Activated naive CD8-positive, alpha-beta T cell (primary cell): ENCODE results near the gene IFITM5.
A peak's percentile ranks its signal among the peaks of the same experiment; 100 is the strongest.
"Not testable (repeated sequence)": the region's sequence is repeated elsewhere in the genome, so short reads cannot be mapped to it uniquely, and the experiment has no call there.

Source experiments
- H3K27ac Mint-ChIP-seq: one replicate; pipeline ENCODE4 v1.8.0; 2021; ENCODE audit warnings: mixed read lengths
- H3K27me3 Mint-ChIP-seq: one replicate; pipeline ENCODE4 v1.8.0; 2021; ENCODE audit warnings: mixed read lengths
- H3K36me3 Mint-ChIP-seq: one replicate; pipeline ENCODE4 v1.8.0; 2021; ENCODE audit warnings: mixed read lengths
- H3K4me1 Mint-ChIP-seq: one replicate; pipeline ENCODE4 v1.8.0; 2021; ENCODE audit warnings: low read depth, mixed read lengths
- H3K4me3 Mint-ChIP-seq: one replicate; pipeline ENCODE4 v1.8.0; 2021; ENCODE audit warnings: mild to moderate bottlenecking, mixed read lengths
- H3K9me3 Mint-ChIP-seq: one replicate; pipeline ENCODE4 v1.8.0; 2021; ENCODE audit warnings: low read depth, mixed read lengths

The IFITM5 gene

GRCh38 chr11:287821-288477 lies 11.4 kb downstream of the IFITM5 start:
- Mint-ChIP-seq H3K4me1 (peaks cover 52% of the 10 kb centered on the region), H3K36me3 (no peaks in the 10 kb centered on the region)

GRCh38 chr11:286977-287820 lies 12.1 kb downstream of the IFITM5 start:
- peaks cover 54% of the 10 kb centered on the region for H3K4me1 Mint-ChIP-seq
- not testable (repeated sequence) for H3K27me3 Mint-ChIP-seq
- peak overlapping the region; percentile 96 for H3K27ac Mint-ChIP-seq

More at GRCh38 chr11:287821-288477, 11.4 kb downstream of the IFITM5 start:
- Mint-ChIP-seq H3K4me3 (peak overlapping the region; percentile 95), H3K9me3 (no peaks in the 10 kb centered on the region), H3K27ac (peak overlapping the region; percentile 96), H3K27me3 (no peaks in the 10 kb centered on the region)

GRCh38 chr11:285894-286220 lies 13.5 kb downstream of the IFITM5 start:
- H3K27ac Mint-ChIP-seq: peak overlapping the region; percentile 94
- H3K9me3 Mint-ChIP-seq: no peaks in the 10 kb centered on the region
- H3K4me1 Mint-ChIP-seq: peaks cover 59% of the 10 kb centered on the region
- no peak overlapping the region for H3K4me3 Mint-ChIP-seq
- no peaks in the 10 kb centered on the region for H3K27me3 Mint-ChIP-seq
- H3K36me3 Mint-ChIP-seq: no peaks in the 10 kb centered on the region

More at GRCh38 chr11:286977-287820, 12.1 kb downstream of the IFITM5 start:
- H3K9me3 Mint-ChIP-seq, H3K36me3 Mint-ChIP-seq: not testable (repeated sequence)
- H3K4me3 Mint-ChIP-seq: peak overlapping the region; percentile 95

GRCh38 chr11:285021-285893 lies 14.1 kb downstream of the IFITM5 start:
- no peaks in the 10 kb centered on the region for H3K27me3 Mint-ChIP-seq
- H3K4me1 Mint-ChIP-seq: peaks cover 61% of the 10 kb centered on the region
- no peaks in the 10 kb centered on the region for H3K9me3 Mint-ChIP-seq
- peak overlapping the region; percentile 94 for H3K27ac Mint-ChIP-seq
- H3K36me3 Mint-ChIP-seq: no peaks in the 10 kb centered on the region
- no peak overlapping the region for H3K4me3 Mint-ChIP-seq

- peak overlapping the region; percentile 84 for H3K4me3 Mint-ChIP-seq
- no peaks in the 10 kb centered on the region for H3K36me3 Mint-ChIP-seq
- H3K9me3 Mint-ChIP-seq: no peaks in the 10 kb centered on the region
- H3K27ac Mint-ChIP-seq: peak overlapping the region; percentile 97
- H3K27me3 Mint-ChIP-seq: no peaks in the 10 kb centered on the region
- peaks cover 59% of the 10 kb centered on the region for H3K4me1 Mint-ChIP-seq
Measured at GRCh38 chr11:284105-285020, 15.0 kb downstream of the IFITM5 start.

- Mint-ChIP-seq H3K9me3 (no peaks in the 10 kb centered on the region), H3K36me3 (no peaks in the 10 kb centered on the region), H3K4me1 (peaks cover 62% of the 10 kb centered on the region), H3K4me3 (peak overlapping the region; percentile 84), H3K27ac (peak overlapping the region; percentile 97), H3K27me3 (no peaks in the 10 kb centered on the region)
Measured at GRCh38 chr11:283405-284104, 15.8 kb downstream of the IFITM5 start.

- peak overlapping the region; percentile 97 for H3K27ac Mint-ChIP-seq
- no peaks in the 10 kb centered on the region for H3K9me3 Mint-ChIP-seq
- peak overlapping the region; percentile 84 for H3K4me3 Mint-ChIP-seq
Measured at GRCh38 chr11:282630-283360, 16.5 kb downstream of the IFITM5 start.

GRCh38 chr11:282171-282570 lies 17.2 kb downstream of the IFITM5 start:
- peak overlapping the region; percentile 84 for H3K4me3 Mint-ChIP-seq
- peaks cover 66% of the 10 kb centered on the region for H3K4me1 Mint-ChIP-seq
- no peaks in the 10 kb centered on the region for H3K27me3 Mint-ChIP-seq
- peaks cover 2% of the 10 kb centered on the region for H3K36me3 Mint-ChIP-seq
- H3K27ac Mint-ChIP-seq: peak overlapping the region; percentile 97
- no peaks in the 10 kb centered on the region for H3K9me3 Mint-ChIP-seq

More at GRCh38 chr11:282630-283360, 16.5 kb downstream of the IFITM5 start:
- H3K4me1 Mint-ChIP-seq: peaks cover 64% of the 10 kb centered on the region
- no peaks in the 10 kb centered on the region for H3K27me3 Mint-ChIP-seq
- no peaks in the 10 kb centered on the region for H3K36me3 Mint-ChIP-seq

- Mint-ChIP-seq H3K4me3 (peak overlapping the region; percentile 84), H3K27ac (peak overlapping the region; percentile 97)
Measured at GRCh38 chr11:281486-282161, 17.7 kb downstream of the IFITM5 start.

GRCh38 chr11:280706-281485 lies 18.4 kb downstream of the IFITM5 start:
- peak overlapping the region; percentile 84 for H3K4me3 Mint-ChIP-seq
- peaks cover 8% of the 10 kb centered on the region for H3K9me3 Mint-ChIP-seq
- H3K36me3 Mint-ChIP-seq: peaks cover 11% of the 10 kb centered on the region
- peak overlapping the region; percentile 97 for H3K27ac Mint-ChIP-seq
- H3K4me1 Mint-ChIP-seq: peaks cover 59% of the 10 kb centered on the region
- no peaks in the 10 kb centered on the region for H3K27me3 Mint-ChIP-seq

More at GRCh38 chr11:281486-282161, 17.7 kb downstream of the IFITM5 start:
- H3K9me3 Mint-ChIP-seq: peaks cover 1% of the 10 kb centered on the region
- peaks cover 65% of the 10 kb centered on the region for H3K4me1 Mint-ChIP-seq
- H3K27me3 Mint-ChIP-seq: no peaks in the 10 kb centered on the region
- peaks cover 5% of the 10 kb centered on the region for H3K36me3 Mint-ChIP-seq

GRCh38 chr11:279966-280705 lies 19.2 kb downstream of the IFITM5 start:
- no peaks in the 10 kb centered on the region for H3K27me3 Mint-ChIP-seq
- H3K27ac Mint-ChIP-seq: peak overlapping the region; percentile 85
- H3K9me3 Mint-ChIP-seq: peaks cover 9% of the 10 kb centered on the region
- H3K36me3 Mint-ChIP-seq: peaks cover 12% of the 10 kb centered on the region
- H3K4me1 Mint-ChIP-seq: peaks cover 56% of the 10 kb centered on the region
- peak overlapping the region; percentile 84 for H3K4me3 Mint-ChIP-seq
